ENCODE data around the gene STK32B. TPM values are rescaled to one million over a fixed set of nuclear protein-coding genes. Genes with fewer than 3 reads are reported as not detected.

STK32B gene
- total RNA-seq, 1 donor from 2014 or later = 2.5 TPM

- no peak overlapping the region for H3K4me3 Mint-ChIP-seq (ENCODE audit: unreplicated experiment)
- H3K9me3 Mint-ChIP-seq (ENCODE audit: unreplicated experiment) = peaks cover 5% of the 10 kb centered on the region
Observed at GRCh38 chr4:5078009-5078408, 26.7 kb downstream of the STK32B start.

GRCh38 chr4:5079581-5079980 is 28.3 kb downstream of the STK32B start:
- no peaks in the 10 kb centered on the region for H3K4me1 Mint-ChIP-seq (ENCODE audit: low read depth, unreplicated experiment)
- TF ChIP-seq CTCF (IDR thresholded peaks at IDR 0.05; ENCODE audit: partially characterized antibody, unreplicated experiment) = no peak
- DNase-seq = no peak
- peaks cover 5% of the 10 kb centered on the region for H3K9me3 Mint-ChIP-seq (ENCODE audit: unreplicated experiment)
- no peak overlapping the region for H3K27ac Mint-ChIP-seq (ENCODE audit: unreplicated experiment)
- H3K27me3 Mint-ChIP-seq (ENCODE audit: unreplicated experiment) = no peaks in the 10 kb centered on the region
- no peak overlapping the region for H3K4me3 Mint-ChIP-seq (ENCODE audit: unreplicated experiment)
- peaks cover 15% of the 10 kb centered on the region for H3K36me3 Mint-ChIP-seq (ENCODE audit: unreplicated experiment)

More at GRCh38 chr4:5078009-5078408, 26.7 kb downstream of the STK32B start:
- H3K27me3 Mint-ChIP-seq (ENCODE audit: unreplicated experiment) = no peaks in the 10 kb centered on the region
- H3K27ac Mint-ChIP-seq (ENCODE audit: unreplicated experiment) = no peak overlapping the region
- peaks cover 15% of the 10 kb centered on the region for H3K36me3 Mint-ChIP-seq (ENCODE audit: unreplicated experiment)
- no peak for TF ChIP-seq CTCF (IDR thresholded peaks at IDR 0.05; ENCODE audit: partially characterized antibody, unreplicated experiment)
- no peak for DNase-seq
- H3K4me1 Mint-ChIP-seq (ENCODE audit: low read depth, unreplicated experiment) = no peaks in the 10 kb centered on the region

- H3K4me1 Mint-ChIP-seq (ENCODE audit: low read depth, unreplicated experiment) = no peaks in the 10 kb centered on the region
- TF ChIP-seq CTCF (IDR thresholded peaks at IDR 0.05; ENCODE audit: partially characterized antibody, unreplicated experiment) = no peak
- no peaks in the 10 kb centered on the region for H3K27me3 Mint-ChIP-seq (ENCODE audit: unreplicated experiment)
- peaks cover 20% of the 10 kb centered on the region for H3K36me3 Mint-ChIP-seq (ENCODE audit: unreplicated experiment)
- H3K27ac Mint-ChIP-seq (ENCODE audit: unreplicated experiment) = no peak overlapping the region
- no peak for DNase-seq
- peaks cover 5% of the 10 kb centered on the region for H3K9me3 Mint-ChIP-seq (ENCODE audit: unreplicated experiment)
- no peak overlapping the region for H3K4me3 Mint-ChIP-seq (ENCODE audit: unreplicated experiment)
Observed at GRCh38 chr4:5081441-5081999, 30.2 kb downstream of the STK32B start.

- H3K27me3 Mint-ChIP-seq (ENCODE audit: unreplicated experiment) = no peaks in the 10 kb centered on the region
- H3K27ac Mint-ChIP-seq (ENCODE audit: unreplicated experiment) = no peak overlapping the region
- TF ChIP-seq CTCF (IDR thresholded peaks at IDR 0.05; ENCODE audit: partially characterized antibody, unreplicated experiment) = no peak
- H3K9me3 Mint-ChIP-seq (ENCODE audit: unreplicated experiment) = peaks cover 5% of the 10 kb centered on the region
- peaks cover 24% of the 10 kb centered on the region for H3K36me3 Mint-ChIP-seq (ENCODE audit: unreplicated experiment)
- no peak overlapping the region for H3K4me3 Mint-ChIP-seq (ENCODE audit: unreplicated experiment)
- DNase-seq = no peak
- H3K4me1 Mint-ChIP-seq (ENCODE audit: low read depth, unreplicated experiment) = no peaks in the 10 kb centered on the region
Observed at GRCh38 chr4:5082376-5082775, 31.1 kb downstream of the STK32B start.

GRCh38 chr4:5084911-5085475 is 33.7 kb downstream of the STK32B start:
- Mint-ChIP-seq H3K4me3 (ENCODE audit: unreplicated experiment) (no peak overlapping the region), H3K9me3 (ENCODE audit: unreplicated experiment) (peaks cover 5% of the 10 kb centered on the region), H3K36me3 (ENCODE audit: unreplicated experiment) (peaks cover 24% of the 10 kb centered on the region), H3K27ac (ENCODE audit: unreplicated experiment) (no peak overlapping the region), H3K27me3 (ENCODE audit: unreplicated experiment) (no peaks in the 10 kb centered on the region), H3K4me1 (ENCODE audit: low read depth, unreplicated experiment) (no peaks in the 10 kb centered on the region)
- TF ChIP-seq CTCF (IDR thresholded peaks at IDR 0.05; ENCODE audit: partially characterized antibody, unreplicated experiment) = no peak
- DNase-seq = no peak

Data from glutamatergic neuron (in vitro differentiated cells).